K562 (cell line): ENCODE data around the gene HMGN3. TPM values are rescaled to one million over a fixed set of nuclear protein-coding genes. Genes with fewer than 3 reads are reported as not detected.

Experiments
- ATAC-seq: fragments of 200-7000 bp; cut with Tn5 transposase; 3 replicates; pipeline ENCODE4 v1.9.1; 2020; ENCODE audit warnings: moderate library complexity
- Bru-seq: library from RNA; stranded (reverse); fragments of 400-500 nt; gene quantifications from one replicate; lab custom pipeline; 2021; lab: Mats Ljungman, UMichigan
- BruChase-seq, 2 experiments: library from RNA; stranded (reverse); fragments of 400-500 nt; gene quantifications; one replicate each; lab custom pipeline; 2021; lab: Mats Ljungman, UMichigan
- BruUV-seq: library from RNA; stranded (reverse); fragments of 400-500 nt; replicated peaks from 2 replicates; lab custom pipeline; 2021; lab: Mats Ljungman, UMichigan
- CTCF ChIA-PET: fragments of 300-600 bp; formaldehyde crosslinking; extraction: SDS; loops from one replicate; lab custom pipeline; 2021; ENCODE audit warnings: low intra/inter-chr PET ratio; lab: Yijun Ruan, JAX
- POLR2A ChIA-PET: fragments of 300-600, 350-650 bp; sonication (Branson Sonifier 250); formaldehyde crosslinking; extraction: SDS; loops from one replicate; lab custom pipeline; 2021; ENCODE audit warnings: antibody characterized with exemption, inconsistent platforms; lab: Yijun Ruan, JAX
- DNase-seq, 4 experiments: peaks; one replicate each; pipeline versions ENCODE4 v3.0.0 to v3.0.0-alpha.2; 2011 to 2018; ENCODE audit warnings: low spot score in 3 of 4, mixed read lengths in 3 of 4; ENCODE audit errors: extremely low read depth in 1 of 4
- FAIRE-seq: peaks from 2 replicates; lab custom pipeline; 2011; peaks lifted over from hg19 to GRCh38; lab: Jason Lieb, UNC
- H2AFZ ChIP-seq: 2 replicates; pipeline ENCODE4 v1.6.0; 2011; ENCODE audit warnings: low read depth, low read length, control low read depth, inconsistent platforms
- H3K27ac ChIP-seq: fragments of 200-600 bp; 3 replicates; pipeline ENCODE4 v1.8.0; 2011; ENCODE audit warnings: low read depth, mild to moderate bottlenecking, control low read depth, inconsistent platforms, low read length, moderate library complexity, mixed read lengths; ENCODE audit errors: extremely low read depth
- H3K27me3 ChIP-seq, 2 experiments: fragments of 300-600 bp in 1 of 2; 2 replicates in 1 of 2; 3 replicates in 1 of 2; pipeline versions ENCODE4 v1.6.0 to v1.8.0; 2011; ENCODE audit warnings: inconsistent platforms in 2 of 2, low read length in 2 of 2, mild to moderate bottlenecking in 1 of 2, mixed read lengths in 1 of 2, moderate library complexity in 1 of 2; ENCODE audit not compliant: control insufficient read depth in 2 of 2, insufficient read depth in 2 of 2
- H3K36me3 ChIP-seq: fragments of 300-600 bp; 3 replicates; pipeline ENCODE4 v1.8.0; 2011; ENCODE audit warnings: mild to moderate bottlenecking, low read length, inconsistent platforms; ENCODE audit not compliant: control insufficient read depth, insufficient read depth
- H3K4me1 ChIP-seq, 2 experiments: fragments of 200-600 bp in 1 of 2; replicated peaks in 1 of 2; 2 replicates in 1 of 2; 3 replicates in 1 of 2; pipeline versions ENCODE4 v1.5.1 to v1.8.0; 2011; ENCODE audit warnings: inconsistent platforms in 2 of 2, low read length in 2 of 2, mild to moderate bottlenecking in 1 of 2, mixed read lengths in 1 of 2, moderate library complexity in 1 of 2; ENCODE audit not compliant: control insufficient read depth in 2 of 2, insufficient read depth in 2 of 2
- H3K4me2 ChIP-seq: 2 replicates; pipeline ENCODE4 v1.6.1; 2011; ENCODE audit warnings: low read length, control low read depth, inconsistent platforms, mixed read lengths; ENCODE audit not compliant: insufficient read depth
- H3K4me3 ChIP-seq: fragments of 200-600 bp; sonication (generic), shearing (Covaris generic); 2 replicates; pipeline ENCODE4 v1.5.1; 2016; ENCODE audit warnings: control low read depth, inconsistent platforms
- H3K79me2 ChIP-seq: fragments of 200-600 bp; 3 replicates; pipeline ENCODE4 v1.8.0; 2011; ENCODE audit warnings: low read length, inconsistent platforms; ENCODE audit not compliant: control insufficient read depth, insufficient read depth
- H3K9ac ChIP-seq, 2 experiments: 2 replicates each; pipeline versions ENCODE4 v1.6.0 to v1.6.1; 2011; ENCODE audit warnings: low read depth in 2 of 2, low read length in 2 of 2, control low read depth in 1 of 2, inconsistent platforms in 1 of 2, mild to moderate bottlenecking in 1 of 2, mixed read lengths in 1 of 2; ENCODE audit not compliant: insufficient read depth in 1 of 2
- H3K9me1 ChIP-seq: one replicate; pipeline ENCODE4 v1.6.0; 2011; ENCODE audit warnings: inconsistent platforms, mild to moderate bottlenecking, low read length, moderate library complexity; ENCODE audit not compliant: control insufficient read depth, insufficient read depth
- H3K9me3 ChIP-seq: replicated peaks from 2 replicates; pipeline ENCODE4 v1.5.1; 2011; ENCODE audit warnings: low read depth, low read length, inconsistent platforms; ENCODE audit not compliant: control insufficient read depth, insufficient read depth
- H4K20me1 ChIP-seq: replicated peaks from 2 replicates; pipeline ENCODE4 v1.6.1; 2011; ENCODE audit warnings: low read length, inconsistent platforms, mixed read lengths; ENCODE audit not compliant: control insufficient read depth, insufficient read depth
- BHLHE40 ChIP-seq: IDR thresholded peaks from 2 replicates; pipeline ENCODE4 v1.6.1; 2011; ENCODE audit warnings: low read length, improper control_type of control experiment
- CCNT2 ChIP-seq: IDR thresholded peaks from 2 replicates; pipeline ENCODE4 v1.6.1; 2011; ENCODE audit warnings: borderline replicate concordance, low read depth, mild to moderate bottlenecking, moderate library complexity, mixed read lengths, low read length; ENCODE audit not compliant: insufficient read length; ENCODE audit errors: extremely low read depth
- CHD2 ChIP-seq: IDR thresholded peaks from 2 replicates; pipeline ENCODE4 v1.6.1; 2011; ENCODE audit warnings: low read depth, low read length
- CREM ChIP-seq: IDR thresholded peaks from 2 replicates; pipeline ENCODE4 v1.6.1; 2014; ENCODE audit warnings: antibody characterized with exemption, low read depth
- L3MBTL2 ChIP-seq: fragments of 450-650 bp; IDR thresholded peaks from 2 replicates; pipeline ENCODE4 v1.6.1; 2016; ENCODE audit warnings: mild to moderate bottlenecking, moderate library complexity
- LCOR ChIP-seq: sonication (generic); formaldehyde crosslinking; IDR thresholded peaks from 2 replicates; pipeline ENCODE4 v1.8.0; 2022; ENCODE audit warnings: mild to moderate bottlenecking, missing genetic modification reagents
- RBFOX2 ChIP-seq: fragments of 200-400 bp; formaldehyde crosslinking; IDR thresholded peaks from 2 replicates; pipeline ENCODE4 v1.6.1; 2017; ENCODE audit warnings: low read depth, mild to moderate bottlenecking, low read length, moderate library complexity
- RNF2 ChIP-seq: sonication (generic); IDR thresholded peaks from 2 replicates; pipeline ENCODE4 v1.6.1; 2016
- SREBF2 ChIP-seq: sonication (generic); formaldehyde crosslinking; IDR thresholded peaks from 2 replicates; pipeline ENCODE4 v1.4.0; 2020; ENCODE audit warnings: mild to moderate bottlenecking, missing genetic modification reagents
- TBP ChIP-seq: optimal IDR thresholded peaks from 2 replicates; pipeline ENCODE3; 2011; ENCODE audit warnings: low read depth, low read length, improper control_type of control experiment
- YY1 ChIP-seq, 3 experiments: IDR thresholded peaks; 2 replicates each; pipeline ENCODE4 v1.6.1; 2011; ENCODE audit warnings: low read length in 2 of 3, mild to moderate bottlenecking in 2 of 3, moderate library complexity in 2 of 3, borderline replicate concordance in 1 of 3, control low read depth in 1 of 3, low read depth in 1 of 3; ENCODE audit not compliant: insufficient read depth in 3 of 3, insufficient replicate concordance in 2 of 3, control insufficient read depth in 1 of 3, insufficient read length in 1 of 3; ENCODE audit errors: extremely low read depth in 1 of 3
- WGBS: fragments of 100-300 bp; shearing (Covaris generic); methylation state at CpG from one replicate; pipeline ENCODE4 v1.1.6; 2016; ENCODE audit warnings: low coverage, mixed read lengths; ENCODE audit not compliant: insufficient coverage; ENCODE audit errors: missing lambda C conversion rate; 5-methylcytosine and 5-hydroxymethylcytosine counted together
- in situ Hi-C: fragments of 300-500 bp; cut with MboI; formaldehyde crosslinking; loops from 4 replicates; pipeline ENCODE4 v1.15.0; 2018; ENCODE audit warnings: inconsistent platforms, mixed read lengths
- intact Hi-C: fragments of 100-400 bp; cut with micrococcal nuclease; formaldehyde crosslinking; loops from 2 replicates; pipeline ENCODE4 v1.14.2; 2022
- long read RNA-seq, 3 experiments: library from polyadenylated mRNA in 2 of 3; library from RNA in 1 of 3; unstranded in 2 of 3; stranded (forward) in 1 of 3; transcript quantifications; one replicate each; pipeline ENCODE4 v2.0.0, GENCODE V29; 2019 to 2022
- polyA minus RNA-seq, 3 experiments: library from RNA; depleted of rRNA, polyadenylated mRNA; stranded (reverse); fragments of >200 nt; gene quantifications; 2 replicates each; pipeline ENCODE4 v1.2.3, GENCODE V29; 2011
- polyA plus RNA-seq, 8 experiments: library from polyadenylated mRNA; depleted of rRNA in 4 of 8; stranded (reverse) in 5 of 8; unstranded in 3 of 8; fragments of >200 nt; fragmentation: Nextera tagmentation in 2 of 8; fragmentation: Illumina TruSeq in 1 of 8; extraction: Ambion mirVana in 2 of 8; extraction: Trizol in 1 of 8; gene quantifications; 2 replicates each; pipeline versions ENCODE4 v1.2.1 to v1.2.3, GENCODE V29; 2011 to 2014; ENCODE audit warnings: inconsistent platforms in 1 of 8, missing spikeins in 1 of 8
- total RNA-seq, 7 experiments: library from RNA; depleted of rRNA in 6 of 7; stranded (reverse); fragments of >200 nt in 6 of 7; fragmentation: Illumina TruSeq in 2 of 7; extraction: Trizol in 2 of 7; gene quantifications; 2 replicates each; pipeline versions ENCODE4 v1.2.1 to v1.2.3, GENCODE V29; 2011 to 2021; ENCODE audit warnings: low replicate concordance in 1 of 7

HMGN3 gene
- total RNA-seq (2011; cell fraction: chromatin; rRNA removed; ENCODE audit: low replicate concordance), result 4.2 and 13.3 TPM in 2 replicates
- total RNA-seq (2011; cell fraction: nucleolus; rRNA removed), result 4.2 and 5.3 TPM in 2 replicates
- 10.0 and 10.8 TPM in 2 replicates for total RNA-seq (2011; cell fraction: nucleoplasm; rRNA removed)
- total RNA-seq (2014; rRNA removed) (61.4 and 88.1 TPM in 2 replicates), total RNA-seq (2014; rRNA removed; fragmentation: Illumina TruSeq; extraction: Trizol) (84.9 and 93.8 TPM in 2 replicates), total RNA-seq (2015; rRNA removed; fragmentation: Illumina TruSeq; extraction: Trizol) (107 TPM in 2 replicates), total RNA-seq (2021) (43.3 and 46.3 TPM in 2 replicates), polyA plus RNA-seq (2011; rRNA removed) (18.4 and 42.1 TPM in 2 replicates), polyA plus RNA-seq (2014; fragmentation: Illumina TruSeq; extraction: Trizol) (60.2 and 68.7 TPM in 2 replicates), polyA plus RNA-seq (2014; fragmentation: Nextera tagmentation; extraction: Ambion mirVana) (100 to 1,000 TPM; 150 to 154 TPM), polyA plus RNA-seq (2014; rRNA removed) (97.1 and 113 TPM in 2 replicates), polyA minus RNA-seq (2011; rRNA and poly(A)+ RNA removed) (10.1 and 16.6 TPM in 2 replicates), Bru-seq, nascent RNA (percentile 73 among the genes with signal in this experiment), BruChase-seq, experiment 1, labeled RNA remaining after a 2-hour chase (percentile 78 among the genes with signal in this experiment), BruChase-seq, experiment 2, labeled RNA remaining after a 6-hour chase (percentile 79 among the genes with signal in this experiment)
- polyA plus RNA-seq (2011; cell fraction: cytosol; rRNA removed), result 8.6 and 8.7 TPM in 2 replicates
- polyA plus RNA-seq (2011; cell fraction: nucleus; rRNA removed), result 29.4 and 33.4 TPM in 2 replicates
- polyA plus RNA-seq (2012), result 45.0 and 78.7 TPM in 2 replicates
- polyA minus RNA-seq (2011; cell fraction: cytosol; rRNA and poly(A)+ RNA removed), result 6.1 TPM in 1 of 2 replicates, not detected in the other
- polyA minus RNA-seq (2011; cell fraction: nucleus; rRNA and poly(A)+ RNA removed), result 3.8 and 5.4 TPM in 2 replicates
- long read RNA-seq, experiment 1, transcript HMGN3-202 (6 exons, 872 nt), result minor isoform, 35 of 111 reads
- long read RNA-seq, experiment 1, transcript HMGN3-201 (6 exons, 831 nt), result major isoform, 61 of 111 reads
- long read RNA-seq, experiment 1, partial matches to known transcripts, result 9 of 111 reads
- long read RNA-seq, experiment 1, other reads (novel, unspliced or antisense), result 6 of 111 reads
- long read RNA-seq, experiment 2, transcript HMGN3-202 (6 exons, 872 nt), result major isoform, 9 of 28 reads
- long read RNA-seq, experiment 2, transcript HMGN3-201 (6 exons, 831 nt), result minor isoform, 7 of 28 reads
- long read RNA-seq, experiment 2, partial matches to known transcripts, result 10 of 28 reads
- long read RNA-seq, experiment 2, other reads (novel, unspliced or antisense), result 2 of 28 reads
- long read RNA-seq, experiment 3, transcript HMGN3-202 (6 exons, 872 nt), result minor isoform, 14 of 45 reads
- long read RNA-seq, experiment 3, transcript HMGN3-201 (6 exons, 831 nt), result major isoform, 23 of 45 reads
- long read RNA-seq, experiment 3, partial matches to known transcripts, result 4 of 45 reads
- long read RNA-seq, experiment 3, other reads (novel, unspliced or antisense), result 4 of 45 reads

DNA sequence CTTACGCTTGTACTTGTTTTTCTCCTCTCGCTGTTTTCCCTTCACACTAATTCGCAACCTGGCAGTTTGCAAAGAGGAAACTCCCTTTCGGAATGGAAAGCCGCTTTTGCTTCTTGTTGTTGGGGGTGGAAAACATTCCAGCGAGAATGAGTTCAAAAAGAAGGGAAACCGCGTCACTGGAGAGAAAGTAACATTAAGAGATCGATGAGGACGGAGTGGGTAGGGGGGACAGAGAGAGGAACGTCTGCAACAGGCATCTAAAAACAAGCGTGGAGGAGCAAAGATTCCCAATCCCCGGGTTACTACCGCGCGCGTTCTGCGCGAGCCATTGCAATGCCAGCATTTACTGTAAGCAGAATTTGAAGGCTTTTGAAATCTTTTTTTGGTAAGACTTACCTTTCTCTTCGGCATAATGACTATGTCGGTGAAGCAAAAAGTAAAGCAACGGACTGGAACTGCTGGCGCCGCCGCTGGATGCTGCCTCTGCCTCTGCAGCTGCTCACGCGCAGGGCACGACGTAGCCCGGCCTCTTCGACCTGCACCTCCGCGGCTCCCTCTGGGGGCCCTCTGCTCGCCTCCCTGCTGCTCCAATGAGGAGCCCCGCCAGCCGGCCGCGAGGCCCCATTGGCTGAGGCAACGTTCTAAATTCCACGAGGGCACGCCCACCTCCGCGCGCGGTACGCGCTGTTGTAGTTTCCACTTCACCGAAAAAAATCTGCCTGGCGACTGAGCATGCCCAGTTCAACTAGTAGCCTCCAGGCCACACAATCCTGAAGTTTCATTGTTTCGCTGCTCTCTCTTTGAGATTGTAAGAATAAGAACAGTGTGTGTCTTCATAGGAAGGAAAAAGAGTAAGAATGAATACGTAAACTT is at the start of gene HMGN3:
Gene HMGN3, minus strand, starts transcription at position 533 of the 873 bp plus-strand sequence.
- ATAC-seq (peak; percentile 96), FAIRE-seq (peak; percentile 77), DNase-seq (peak; percentile 85 to 92 (median 88))
- BruUV-seq, result TSS peak; percentile 76
- intact Hi-C loops, result loop anchor here (5.0 kb wide), 1 partner anchor 157 kb away; the partner anchor contains the start of gene PHIP
- Histone ChIP-seq H3K36me3 (no peaks in the 10 kb centered on the region), H3K4me2 (peak within 1 kb of the TSS; percentile 79), H3K4me1 (peaks cover 4 to 5% of the 10 kb centered on the region in 2 experiments; a peak in 2 of 5 replicates), H3K27me3 (no peaks in the 10 kb centered on the region), H3K79me2 (peaks cover 35% of the 10 kb centered on the region), H3K9me3 (0 out of 2 replicates have a peak, but pooled peaks cover 1% of the 10 kb centered on the region), H3K27ac (peak within 1 kb of the TSS; percentile 76), H3K9ac (peak within 1 kb of the TSS; percentile 72 to 87), H3K4me3 (peak within 1 kb of the TSS; percentile 55), H3K9me1 (no peaks in the 10 kb centered on the region), H2AFZ (peak within 1 kb of the TSS; percentile 94), H4K20me1 (no peaks in the 10 kb centered on the region)
- CTCF ChIA-PET, result no interaction called here
- 10% methylated on average over 36 of the region's 51 CpGs for WGBS
- in situ Hi-C loops, result no loop called here
- POLR2A ChIA-PET, result interaction anchor here (0.7 to 1.0 kb wide), 3 partner anchors 11 to 201 kb away, joined by 3 to 5 read pairs (median 4); no protein-coding TSS in a partner anchor
- peak; percentile 51 for TF ChIP-seq TBP
- TF ChIP-seq CCNT2, result peak; percentile 35
- TF ChIP-seq RBFOX2, result peak; percentile 43; the same call in 1 of the 2 replicates
- 0 out of 2 replicates have a peak, but pooled peaks have one; percentile 32 for TF ChIP-seq CHD2
- TF ChIP-seq SREBF2 (CRISPR knock-in tag), result 0 out of 2 replicates have a peak, but pooled peaks have one; percentile 61
- TF ChIP-seq L3MBTL2, result peak; percentile 99
- TF ChIP-seq LCOR, result peak; percentile 100
- peak in 1 of 3 experiments; percentile 46 for TF ChIP-seq YY1 (IDR thresholded peaks at IDR 0.05; ENCODE audit: borderline replicate concordance in 1 of 3, control insufficient read depth in 1 of 3, extremely low read depth in 1 of 3, insufficient read depth in 3 of 3, insufficient read length in 1 of 3, insufficient replicate concordance in 2 of 3, low read depth in 1 of 3, low read length in 2 of 3)
- peak; percentile 82 for TF ChIP-seq BHLHE40
- peak; percentile 65; the same call in 1 of the 2 replicates for TF ChIP-seq RNF2
- TF ChIP-seq CREM, result peak; percentile 67
